Tibial nerve (tissue), 4 donors: ENCODE measurements around the gene TMEM135.

Experiments used
- EP300 ChIP-seq, 2 donors: sonication (generic); formaldehyde crosslinking; IDR thresholded peaks; one replicate each; pipeline ENCODE4 v1.6.1; 2017; ENCODE audit warnings: antibody characterized with exemption in 2 of 2, mild to moderate bottlenecking in 1 of 2
- POLR2A ChIP-seq, 2 donors: fragments of 450-650 bp; IDR thresholded peaks; one replicate each; pipeline ENCODE4 v1.6.1; 2017; ENCODE audit warnings: antibody characterized with exemption in 2 of 2, mild to moderate bottlenecking in 2 of 2, moderate library complexity in 2 of 2
- TF ChIP-seq, protein P1 (sequence below), 5 experiments: fragments of 200-600 bp in 3 of 5; fragments of 450-650 bp in 2 of 5; sonication (generic) in 3 of 5; IDR thresholded peaks; one replicate each; pipeline ENCODE4 v1.5.1; 2016 to 2019; ENCODE audit warnings: antibody characterized with exemption in 5 of 5, mild to moderate bottlenecking in 3 of 5, moderate library complexity in 2 of 5

DNA sequence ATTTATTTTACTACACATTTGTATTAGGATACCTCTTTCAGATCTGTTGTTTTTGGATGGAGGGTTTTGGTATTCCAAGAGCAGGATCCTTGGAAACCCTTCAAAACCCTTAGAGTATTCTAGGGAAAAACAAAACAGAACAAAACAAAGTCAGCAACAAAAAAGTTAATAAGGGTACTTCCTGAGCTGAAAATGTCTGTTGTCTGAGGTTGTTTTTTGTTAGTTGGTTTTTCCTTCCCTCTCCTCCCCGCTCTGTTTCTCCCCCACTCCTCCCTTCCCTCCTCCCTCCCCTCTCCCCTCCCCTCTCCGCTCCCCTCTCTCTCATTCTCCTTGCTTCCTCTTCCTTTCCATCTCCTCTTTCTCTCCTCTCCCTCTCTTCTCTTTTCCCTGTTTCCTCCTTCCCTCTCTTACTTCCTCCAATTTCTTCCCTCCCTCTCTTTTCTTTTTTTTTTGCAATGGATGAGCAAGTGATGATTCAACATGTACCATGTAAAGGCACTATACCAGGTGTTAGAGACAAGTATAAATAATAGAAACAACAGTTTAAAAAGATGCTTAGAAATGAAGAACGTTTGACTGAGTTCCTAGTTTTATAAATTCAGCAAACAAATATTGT lies 160.6 kb downstream of the TMEM135 start:
- TF ChIP-seq, protein P1, sequence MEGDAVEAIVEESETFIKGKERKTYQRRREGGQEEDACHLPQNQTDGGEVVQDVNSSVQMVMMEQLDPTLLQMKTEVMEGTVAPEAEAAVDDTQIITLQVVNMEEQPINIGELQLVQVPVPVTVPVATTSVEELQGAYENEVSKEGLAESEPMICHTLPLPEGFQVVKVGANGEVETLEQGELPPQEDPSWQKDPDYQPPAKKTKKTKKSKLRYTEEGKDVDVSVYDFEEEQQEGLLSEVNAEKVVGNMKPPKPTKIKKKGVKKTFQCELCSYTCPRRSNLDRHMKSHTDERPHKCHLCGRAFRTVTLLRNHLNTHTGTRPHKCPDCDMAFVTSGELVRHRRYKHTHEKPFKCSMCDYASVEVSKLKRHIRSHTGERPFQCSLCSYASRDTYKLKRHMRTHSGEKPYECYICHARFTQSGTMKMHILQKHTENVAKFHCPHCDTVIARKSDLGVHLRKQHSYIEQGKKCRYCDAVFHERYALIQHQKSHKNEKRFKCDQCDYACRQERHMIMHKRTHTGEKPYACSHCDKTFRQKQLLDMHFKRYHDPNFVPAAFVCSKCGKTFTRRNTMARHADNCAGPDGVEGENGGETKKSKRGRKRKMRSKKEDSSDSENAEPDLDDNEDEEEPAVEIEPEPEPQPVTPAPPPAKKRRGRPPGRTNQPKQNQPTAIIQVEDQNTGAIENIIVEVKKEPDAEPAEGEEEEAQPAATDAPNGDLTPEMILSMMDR (IDR thresholded peaks at IDR 0.05), result no peak
- no peak for TF ChIP-seq EP300 (IDR thresholded peaks at IDR 0.05)
- no peak for TF ChIP-seq POLR2A (IDR thresholded peaks at IDR 0.05)
